ENCODE results near the gene SMIM24. TPM values are rescaled to one million over a fixed set of nuclear protein-coding genes. Genes with fewer than 3 reads are reported as not detected.
"Not testable (repeated sequence)": the region's sequence is repeated elsewhere in the genome, so short reads cannot be mapped to it uniquely, and the experiment has no call there.

Gene SMIM24
- total and polyA plus RNA-seq, 2 donors: not detected

- H3K4me1 ChIP-seq (ENCODE audit: insufficient read depth): no peaks in the 10 kb centered on the region
- WGBS: 76% methylated on average over 37 of the region's 37 CpGs
- peaks cover 2% of the 10 kb centered on the region for H3K36me3 ChIP-seq (ENCODE audit: insufficient read depth)
- no peak overlapping the region for H3K27ac ChIP-seq (ENCODE audit: low read depth)
- no peak for DNase-seq (ENCODE audit: extremely low spot score)
- no peak overlapping the region for H3K4me3 ChIP-seq (ENCODE audit: low read depth, low read length)
Measured at GRCh38 chr19:3455960-3456601, 24.2 kb downstream of the SMIM24 start.

GRCh38 chr19:3455393-3455955, 24.9 kb downstream of the SMIM24 start:
- no peak for DNase-seq (ENCODE audit: extremely low spot score)
- Histone ChIP-seq H3K4me3 (ENCODE audit: low read depth, low read length) (no peak overlapping the region), H3K36me3 (ENCODE audit: insufficient read depth) (peaks cover 2% of the 10 kb centered on the region), H3K4me1 (ENCODE audit: insufficient read depth) (no peaks in the 10 kb centered on the region), H3K27ac (ENCODE audit: low read depth) (no peak overlapping the region)
- WGBS: 86% methylated on average over 7 of the region's 7 CpGs

GRCh38 chr19:3454656-3455392, 25.5 kb downstream of the SMIM24 start:
- Histone ChIP-seq H3K27ac (ENCODE audit: low read depth) (no peak overlapping the region), H3K4me3 (ENCODE audit: low read depth, low read length) (no peak overlapping the region), H3K36me3 (ENCODE audit: insufficient read depth) (peaks cover 2% of the 10 kb centered on the region), H3K4me1 (ENCODE audit: insufficient read depth) (no peaks in the 10 kb centered on the region)
- DNase-seq (ENCODE audit: extremely low spot score): no peak
- WGBS: 91% methylated on average over 15 of the region's 15 CpGs

- Histone ChIP-seq H3K36me3 (ENCODE audit: insufficient read depth) (peaks cover 4% of the 10 kb centered on the region), H3K4me1 (ENCODE audit: insufficient read depth) (no peaks in the 10 kb centered on the region), H3K4me3 (ENCODE audit: low read depth, low read length) (no peak overlapping the region), H3K27ac (ENCODE audit: low read depth) (no peak overlapping the region)
- DNase-seq (ENCODE audit: extremely low spot score): no peak
- 83% methylated on average over 25 of the region's 25 CpGs for WGBS
Measured at GRCh38 chr19:3453840-3454239, 26.5 kb downstream of the SMIM24 start.

- not testable (repeated sequence) for H3K36me3 ChIP-seq (ENCODE audit: insufficient read depth); H3K27ac ChIP-seq (ENCODE audit: low read depth); H3K4me3 ChIP-seq (ENCODE audit: low read depth, low read length); H3K4me1 ChIP-seq (ENCODE audit: insufficient read depth); DNase-seq (ENCODE audit: extremely low spot score)
- 92% methylated on average over 10 of the region's 10 CpGs for WGBS
Measured at GRCh38 chr19:3452942-3453214, 27.4 kb downstream of the SMIM24 start.

GRCh38 chr19:3452171-3452941, 28.0 kb downstream of the SMIM24 start:
- 90% methylated on average over 38 of the region's 38 CpGs for WGBS
- Histone ChIP-seq H3K4me3 (ENCODE audit: low read depth, low read length) (no peak overlapping the region), H3K36me3 (ENCODE audit: insufficient read depth) (peaks cover 5% of the 10 kb centered on the region)

GRCh38 chr19:3451451-3451866, 28.9 kb downstream of the SMIM24 start:
- Histone ChIP-seq H3K4me3 (ENCODE audit: low read depth, low read length) (no peak overlapping the region), H3K36me3 (ENCODE audit: insufficient read depth) (peaks cover 6% of the 10 kb centered on the region), H3K27ac (ENCODE audit: low read depth) (peak overlapping the region; percentile 78), H3K4me1 (ENCODE audit: insufficient read depth) (no peaks in the 10 kb centered on the region)
- WGBS: 64% methylated on average over 10 of the region's 10 CpGs
- DNase-seq (ENCODE audit: extremely low spot score): no peak

More at GRCh38 chr19:3452171-3452941, 28.0 kb downstream of the SMIM24 start:
- Histone ChIP-seq H3K27ac (ENCODE audit: low read depth) (no peak overlapping the region), H3K4me1 (ENCODE audit: insufficient read depth) (no peaks in the 10 kb centered on the region)
- DNase-seq (ENCODE audit: extremely low spot score): no peak

GRCh38 chr19:3450796-3451411, 29.4 kb downstream of the SMIM24 start:
- WGBS: 15% methylated on average over 12 of the region's 12 CpGs
- Histone ChIP-seq H3K4me1 (ENCODE audit: insufficient read depth) (no peaks in the 10 kb centered on the region), H3K27ac (ENCODE audit: low read depth) (peak overlapping the region; percentile 78), H3K4me3 (ENCODE audit: low read depth, low read length) (no peak overlapping the region), H3K36me3 (ENCODE audit: insufficient read depth) (peaks cover 6% of the 10 kb centered on the region)
- no peak for DNase-seq (ENCODE audit: extremely low spot score)

GRCh38 chr19:3448616-3449334, 31.6 kb downstream of the SMIM24 start:
- WGBS: 92% methylated on average over 28 of the region's 28 CpGs
- H3K4me3 ChIP-seq (ENCODE audit: low read depth, low read length): no peak overlapping the region
- H3K36me3 ChIP-seq (ENCODE audit: insufficient read depth): peaks cover 6% of the 10 kb centered on the region
- no peak overlapping the region for H3K27ac ChIP-seq (ENCODE audit: low read depth)
- H3K4me1 ChIP-seq (ENCODE audit: insufficient read depth): no peaks in the 10 kb centered on the region
- DNase-seq (ENCODE audit: extremely low spot score): no peak

GRCh38 chr19:3446657-3447056, 33.7 kb downstream of the SMIM24 start:
- not testable (repeated sequence) for H3K36me3 ChIP-seq (ENCODE audit: insufficient read depth); H3K4me1 ChIP-seq (ENCODE audit: insufficient read depth); H3K27ac ChIP-seq (ENCODE audit: low read depth); H3K4me3 ChIP-seq (ENCODE audit: low read depth, low read length); DNase-seq (ENCODE audit: extremely low spot score)
- 92% methylated on average over 4 of the region's 4 CpGs for WGBS

GRCh38 chr19:3444695-3445234, 35.6 kb downstream of the SMIM24 start:
- Histone ChIP-seq H3K4me1 (ENCODE audit: insufficient read depth) (no peaks in the 10 kb centered on the region), H3K36me3 (ENCODE audit: insufficient read depth) (peaks cover 4% of the 10 kb centered on the region), H3K27ac (ENCODE audit: low read depth) (no peak overlapping the region), H3K4me3 (ENCODE audit: low read depth, low read length) (no peak overlapping the region)
- WGBS: 63% methylated on average over 24 of the region's 24 CpGs
- no peak for DNase-seq (ENCODE audit: extremely low spot score)

GRCh38 chr19:3443840-3444694, 36.3 kb downstream of the SMIM24 start:
- Histone ChIP-seq H3K4me1 (ENCODE audit: insufficient read depth) (no peaks in the 10 kb centered on the region), H3K36me3 (ENCODE audit: insufficient read depth) (peaks cover 3% of the 10 kb centered on the region), H3K4me3 (ENCODE audit: low read depth, low read length) (no peak overlapping the region), H3K27ac (ENCODE audit: low read depth) (no peak overlapping the region)
- 35% methylated on average over 33 of the region's 33 CpGs for WGBS
- DNase-seq (ENCODE audit: extremely low spot score): peak; percentile 25

Data from urinary bladder (tissue), 4 donors.